ENCODE data around the gene SRL.

DNA sequence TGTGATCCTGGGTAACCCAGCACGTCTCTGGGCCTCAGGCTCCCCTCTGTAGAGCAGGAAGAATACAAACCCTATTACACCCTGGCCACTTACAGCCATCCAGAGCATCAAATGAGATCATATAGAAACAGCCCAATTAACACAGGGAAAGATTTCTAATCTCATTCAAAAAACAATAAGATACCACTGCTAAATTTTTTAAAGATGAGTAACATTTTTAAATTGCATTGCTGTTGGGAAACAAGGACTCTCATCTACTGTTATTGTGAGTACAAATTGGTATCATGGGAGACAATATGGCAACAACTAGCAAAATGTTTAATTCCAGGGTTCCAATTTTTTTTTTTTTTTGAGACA lies 41.1 kb downstream of the SRL start:
- TF ChIP-seq, protein P1, sequence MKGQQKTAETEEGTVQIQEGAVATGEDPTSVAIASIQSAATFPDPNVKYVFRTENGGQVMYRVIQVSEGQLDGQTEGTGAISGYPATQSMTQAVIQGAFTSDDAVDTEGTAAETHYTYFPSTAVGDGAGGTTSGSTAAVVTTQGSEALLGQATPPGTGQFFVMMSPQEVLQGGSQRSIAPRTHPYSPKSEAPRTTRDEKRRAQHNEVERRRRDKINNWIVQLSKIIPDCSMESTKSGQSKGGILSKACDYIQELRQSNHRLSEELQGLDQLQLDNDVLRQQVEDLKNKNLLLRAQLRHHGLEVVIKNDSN (IDR thresholded peaks at IDR 0.05; ENCODE audit: borderline replicate concordance, low read depth), result no peak
- TF ChIP-seq, protein P2, sequence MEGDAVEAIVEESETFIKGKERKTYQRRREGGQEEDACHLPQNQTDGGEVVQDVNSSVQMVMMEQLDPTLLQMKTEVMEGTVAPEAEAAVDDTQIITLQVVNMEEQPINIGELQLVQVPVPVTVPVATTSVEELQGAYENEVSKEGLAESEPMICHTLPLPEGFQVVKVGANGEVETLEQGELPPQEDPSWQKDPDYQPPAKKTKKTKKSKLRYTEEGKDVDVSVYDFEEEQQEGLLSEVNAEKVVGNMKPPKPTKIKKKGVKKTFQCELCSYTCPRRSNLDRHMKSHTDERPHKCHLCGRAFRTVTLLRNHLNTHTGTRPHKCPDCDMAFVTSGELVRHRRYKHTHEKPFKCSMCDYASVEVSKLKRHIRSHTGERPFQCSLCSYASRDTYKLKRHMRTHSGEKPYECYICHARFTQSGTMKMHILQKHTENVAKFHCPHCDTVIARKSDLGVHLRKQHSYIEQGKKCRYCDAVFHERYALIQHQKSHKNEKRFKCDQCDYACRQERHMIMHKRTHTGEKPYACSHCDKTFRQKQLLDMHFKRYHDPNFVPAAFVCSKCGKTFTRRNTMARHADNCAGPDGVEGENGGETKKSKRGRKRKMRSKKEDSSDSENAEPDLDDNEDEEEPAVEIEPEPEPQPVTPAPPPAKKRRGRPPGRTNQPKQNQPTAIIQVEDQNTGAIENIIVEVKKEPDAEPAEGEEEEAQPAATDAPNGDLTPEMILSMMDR (IDR thresholded peaks at IDR 0.05), result no peak
- TF ChIP-seq, protein P3, sequence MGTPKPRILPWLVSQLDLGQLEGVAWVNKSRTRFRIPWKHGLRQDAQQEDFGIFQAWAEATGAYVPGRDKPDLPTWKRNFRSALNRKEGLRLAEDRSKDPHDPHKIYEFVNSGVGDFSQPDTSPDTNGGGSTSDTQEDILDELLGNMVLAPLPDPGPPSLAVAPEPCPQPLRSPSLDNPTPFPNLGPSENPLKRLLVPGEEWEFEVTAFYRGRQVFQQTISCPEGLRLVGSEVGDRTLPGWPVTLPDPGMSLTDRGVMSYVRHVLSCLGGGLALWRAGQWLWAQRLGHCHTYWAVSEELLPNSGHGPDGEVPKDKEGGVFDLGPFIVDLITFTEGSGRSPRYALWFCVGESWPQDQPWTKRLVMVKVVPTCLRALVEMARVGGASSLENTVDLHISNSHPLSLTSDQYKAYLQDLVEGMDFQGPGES (IDR thresholded peaks at IDR 0.05; ENCODE audit: low read depth, low read length), result no peak
- TF ChIP-seq, protein P4, sequence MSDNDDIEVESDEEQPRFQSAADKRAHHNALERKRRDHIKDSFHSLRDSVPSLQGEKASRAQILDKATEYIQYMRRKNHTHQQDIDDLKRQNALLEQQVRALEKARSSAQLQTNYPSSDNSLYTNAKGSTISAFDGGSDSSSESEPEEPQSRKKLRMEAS (IDR thresholded peaks at IDR 0.05; ENCODE audit: low read depth), result no peak
- TF ChIP-seq EP300 (IDR thresholded peaks at IDR 0.05; ENCODE audit: borderline replicate concordance in 1 of 2, low read depth in 1 of 2, low read length in 1 of 2) (no peak), TAF1 (IDR thresholded peaks at IDR 0.05; ENCODE audit: borderline replicate concordance, low read depth, low read length) (no peak), YY1 (IDR thresholded peaks at IDR 0.05; ENCODE audit: low read depth) (no peak), ELF1 (IDR thresholded peaks at IDR 0.05) (no peak), GABPA (IDR thresholded peaks at IDR 0.05; ENCODE audit: low read depth) (no peak), RAD21 (IDR thresholded peaks at IDR 0.05; ENCODE audit: low read length) (no peak), EZH2phosphoT487 (IDR thresholded peaks at IDR 0.05; ENCODE audit: borderline replicate concordance, low read depth) (no peak), POLR2AphosphoS5 (IDR thresholded peaks at IDR 0.05; ENCODE audit: low read depth, low read length) (no peak), CHD2 (IDR thresholded peaks at IDR 0.05; ENCODE audit: low read length, partially characterized antibody) (no peak)
- TF ChIP-seq, protein P5, sequence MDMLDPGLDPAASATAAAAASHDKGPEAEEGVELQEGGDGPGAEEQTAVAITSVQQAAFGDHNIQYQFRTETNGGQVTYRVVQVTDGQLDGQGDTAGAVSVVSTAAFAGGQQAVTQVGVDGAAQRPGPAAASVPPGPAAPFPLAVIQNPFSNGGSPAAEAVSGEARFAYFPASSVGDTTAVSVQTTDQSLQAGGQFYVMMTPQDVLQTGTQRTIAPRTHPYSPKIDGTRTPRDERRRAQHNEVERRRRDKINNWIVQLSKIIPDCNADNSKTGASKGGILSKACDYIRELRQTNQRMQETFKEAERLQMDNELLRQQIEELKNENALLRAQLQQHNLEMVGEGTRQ (IDR thresholded peaks at IDR 0.05; ENCODE audit: borderline replicate concordance, low read depth, low read length), result no peak
